Chondrocyte (in vitro differentiated cells): ENCODE results near the gene PCSK2. TPM values are rescaled to one million over a fixed set of nuclear protein-coding genes. Genes with fewer than 3 reads are reported as not detected.

Experiments
- DNase-seq: peaks from one replicate; pipeline ENCODE4 v3.0.0; 2021; ENCODE audit warnings: mixed read lengths, low spot score
- H3K27ac Mint-ChIP-seq: one replicate; pipeline ENCODE4 v1.8.0; 2021; ENCODE audit warnings: mild to moderate bottlenecking, moderate library complexity, mixed read lengths; ENCODE audit not compliant: unreplicated experiment
- H3K27me3 Mint-ChIP-seq: 2 replicates; pipeline ENCODE4 v1.8.0; 2021; ENCODE audit warnings: low read depth, mixed read lengths
- H3K36me3 Mint-ChIP-seq: 2 replicates; pipeline ENCODE4 v1.8.0; 2021; ENCODE audit warnings: low read depth, mixed read lengths
- H3K4me1 Mint-ChIP-seq: 2 replicates; pipeline ENCODE4 v1.8.0; 2021; ENCODE audit warnings: low read depth, mild to moderate bottlenecking, mixed read lengths
- H3K4me3 Mint-ChIP-seq: one replicate; pipeline ENCODE4 v1.8.0; 2021; ENCODE audit warnings: mild to moderate bottlenecking, moderate library complexity, mixed read lengths; ENCODE audit not compliant: unreplicated experiment
- H3K9me3 Mint-ChIP-seq: 2 replicates; pipeline ENCODE4 v1.8.0; 2021; ENCODE audit warnings: low read depth, mixed read lengths
- CTCF ChIP-seq: fragments of 200-600 bp; sonication (generic); IDR thresholded peaks from 2 replicates; pipeline ENCODE4 v1.5.0; 2021; ENCODE audit warnings: antibody characterized with exemption, mild to moderate bottlenecking, moderate library complexity
- total RNA-seq: library from RNA; stranded (reverse); gene quantifications from 3 replicates; pipeline ENCODE4 v1.2.1, GENCODE V29; 2021

PCSK2 gene
- total RNA-seq, 1 donor from 2014 or later, result not detected

GRCh38 chr20:17533396-17533795 is 306.6 kb downstream of the PCSK2 start:
- Mint-ChIP-seq H3K4me1 (peaks cover 41% of the 10 kb centered on the region), H3K4me3 (no peak overlapping the region), H3K27me3 (no peaks in the 10 kb centered on the region), H3K9me3 (no peaks in the 10 kb centered on the region), H3K27ac (no peak overlapping the region), H3K36me3 (no peaks in the 10 kb centered on the region)
- TF ChIP-seq CTCF, result no peak
- DNase-seq, result no peak

- Mint-ChIP-seq H3K4me1 (peaks cover 48% of the 10 kb centered on the region), H3K27me3 (no peaks in the 10 kb centered on the region), H3K36me3 (no peaks in the 10 kb centered on the region), H3K4me3 (no peak overlapping the region), H3K27ac (no peak overlapping the region), H3K9me3 (no peaks in the 10 kb centered on the region)
- no peak for TF ChIP-seq CTCF
- DNase-seq, result no peak
These were observed 307.2 kb downstream of the PCSK2 start for GRCh38 chr20:17534077-17534476.
